GM21576 (cell line): Measurements from ENCODE around the gene LRMDA.

Source experiments
- ATAC-seq: cut with Tn5 transposase; IDR thresholded peaks from one replicate; pipeline ENCODE4 v1.9.1; 2021; ENCODE audit warnings: mild to moderate bottlenecking, moderate library complexity; ENCODE audit not compliant: unreplicated experiment

LRMDA gene

GRCh38 chr10:75803121-75803520 lies 371.7 kb downstream of the LRMDA start:
- no peak for ATAC-seq

GRCh38 chr10:75803816-75804552 lies 372.6 kb downstream of the LRMDA start:
- no peak for ATAC-seq

GRCh38 chr10:75806186-75806585 lies 374.8 kb downstream of the LRMDA start:
- ATAC-seq: no peak

GRCh38 chr10:75807456-75807855 lies 376.0 kb downstream of the LRMDA start:
- no peak for ATAC-seq

GRCh38 chr10:75809003-75809402 lies 377.6 kb downstream of the LRMDA start:
- no peak for ATAC-seq

GRCh38 chr10:75814014-75814413 lies 382.6 kb downstream of the LRMDA start:
- no peak for ATAC-seq

GRCh38 chr10:75815066-75815465 lies 383.6 kb downstream of the LRMDA start:
- ATAC-seq: no peak

- no peak for ATAC-seq
These were observed 385.8 kb downstream of the LRMDA start for GRCh38 chr10:75817198-75817597.

- no peak for ATAC-seq
These were observed 387.1 kb downstream of the LRMDA start for GRCh38 chr10:75818552-75818951.

- no peak for ATAC-seq
These were observed 393.8 kb downstream of the LRMDA start for GRCh38 chr10:75825235-75825634.

- ATAC-seq: no peak
These were observed 394.2 kb downstream of the LRMDA start for GRCh38 chr10:75825661-75826060.

GRCh38 chr10:75826846-75827245 lies 395.4 kb downstream of the LRMDA start:
- no peak for ATAC-seq

GRCh38 chr10:75827587-75828021 lies 396.2 kb downstream of the LRMDA start:
- ATAC-seq: no peak

GRCh38 chr10:75828413-75828812 lies 397.0 kb downstream of the LRMDA start:
- ATAC-seq: no peak

GRCh38 chr10:75836064-75836463 lies 404.6 kb downstream of the LRMDA start:
- ATAC-seq: no peak

- no peak for ATAC-seq
These were observed 407.1 kb downstream of the LRMDA start for GRCh38 chr10:75838486-75838885.

GRCh38 chr10:75839020-75839419 lies 407.6 kb downstream of the LRMDA start:
- no peak for ATAC-seq

GRCh38 chr10:75841266-75841665 lies 409.8 kb downstream of the LRMDA start:
- no peak for ATAC-seq

GRCh38 chr10:75845176-75845947 lies 413.9 kb downstream of the LRMDA start:
- ATAC-seq: no peak

GRCh38 chr10:75847477-75847876 lies 416.1 kb downstream of the LRMDA start:
- no peak for ATAC-seq

- no peak for ATAC-seq
These were observed 420.3 kb downstream of the LRMDA start for GRCh38 chr10:75851580-75852345.
